Fibroblast of mammary gland (primary cell): ENCODE data around the gene FREM2.

Experiments used
- DNase-seq: peaks from one replicate; pipeline ENCODE4 v3.0.0-alpha.2; 2010; ENCODE audit warnings: low read depth
- H3K4me3 ChIP-seq: 2 replicates; pipeline ENCODE4 v1.5.1; 2011; ENCODE audit warnings: low read depth, mild to moderate bottlenecking, low read length, moderate library complexity; ENCODE audit not compliant: control insufficient read depth
- CTCF ChIP-seq: conservative IDR thresholded peaks from 2 replicates; pipeline ENCODE4 v1.5.1; 2011; ENCODE audit warnings: low read depth, low read length, inconsistent platforms; ENCODE audit not compliant: control insufficient read depth, insufficient read depth

Gene FREM2

GRCh38 chr13:38785042-38785441, 98.2 kb downstream of the FREM2 start:
- H3K4me3 ChIP-seq = no peak overlapping the region
- TF ChIP-seq CTCF = no peak
- DNase-seq = no peak

- no peak for DNase-seq
- TF ChIP-seq CTCF = no peak
- H3K4me3 ChIP-seq = no peak overlapping the region
These were observed 98.6 kb downstream of the FREM2 start for GRCh38 chr13:38785490-38785889.

GRCh38 chr13:38787550-38787949, 100.7 kb downstream of the FREM2 start:
- no peak for DNase-seq
- TF ChIP-seq CTCF = no peak
- no peak overlapping the region for H3K4me3 ChIP-seq

GRCh38 chr13:38796890-38797289, 110.0 kb downstream of the FREM2 start:
- no peak overlapping the region for H3K4me3 ChIP-seq
- TF ChIP-seq CTCF = no peak
- no peak for DNase-seq

GRCh38 chr13:38803531-38803930, 116.7 kb downstream of the FREM2 start:
- TF ChIP-seq CTCF = no peak
- DNase-seq = no peak
- no peak overlapping the region for H3K4me3 ChIP-seq

GRCh38 chr13:38804061-38804460, 117.2 kb downstream of the FREM2 start:
- DNase-seq = no peak
- no peak for TF ChIP-seq CTCF
- no peak overlapping the region for H3K4me3 ChIP-seq

- DNase-seq = peak; percentile 22
- no peak for TF ChIP-seq CTCF
- H3K4me3 ChIP-seq = no peak overlapping the region
These were observed 117.7 kb downstream of the FREM2 start for GRCh38 chr13:38804536-38804935.
